Urinary bladder (tissue), 4 donors: Measurements from ENCODE around the gene ABHD16A. TPM values are rescaled to one million over a fixed set of nuclear protein-coding genes. Genes with fewer than 3 reads are reported as not detected.

Experiments
- DNase-seq: peaks from one replicate; pipeline ENCODE4 v3.0.0-alpha.2; 2015; ENCODE audit errors: extremely low spot score
- H3K27ac ChIP-seq: one replicate; pipeline ENCODE4 v1.5.1; 2013; ENCODE audit warnings: low read depth, mild to moderate bottlenecking, moderate library complexity
- H3K36me3 ChIP-seq: one replicate; pipeline ENCODE4 v1.6.1; 2013; ENCODE audit warnings: mild to moderate bottlenecking, moderate library complexity; ENCODE audit not compliant: insufficient read depth
- H3K4me1 ChIP-seq: one replicate; pipeline ENCODE4 v1.6.1; 2013; ENCODE audit warnings: mild to moderate bottlenecking, moderate library complexity; ENCODE audit not compliant: insufficient read depth
- H3K4me3 ChIP-seq: one replicate; pipeline ENCODE4 v1.5.1; 2013; ENCODE audit warnings: low read depth, low read length
- WGBS: extraction: QIAGEN DNeasy Blood & Tissue Kit; methylation state at CpG from one replicate; pipeline ENCODE4 v1.1.7; 2013; 5-methylcytosine and 5-hydroxymethylcytosine counted together
- polyA plus RNA-seq: library from polyadenylated mRNA; stranded (reverse); fragments of 200-250 nt; gene quantifications from one replicate; pipeline ENCODE4 v1.2.3, GENCODE V29; 2013
- total RNA-seq: library from RNA; depleted of rRNA; stranded (reverse); fragments of >200 nt; gene quantifications from one replicate; pipeline ENCODE4 v1.2.3, GENCODE V29; 2014
- donor health status: healthy with polysubstance abuse.
- donor health status: healthy.

Gene ABHD16A
- total and polyA plus RNA-seq, 2 donors = 42.6 to 56.4 TPM

- no peak for DNase-seq
- H3K36me3 ChIP-seq = no peaks in the 10 kb centered on the region
- 49% methylated on average over 3 of the region's 3 CpGs for WGBS
- H3K4me3 ChIP-seq = no peak overlapping the region
- no peaks in the 10 kb centered on the region for H3K4me1 ChIP-seq
- H3K27ac ChIP-seq = no peak overlapping the region
These were observed 5.6 kb downstream of the ABHD16A start for GRCh38 chr6:31697555-31697954.

- H3K4me1 ChIP-seq = no peaks in the 10 kb centered on the region
- H3K27ac ChIP-seq = no peak overlapping the region
- no peak for DNase-seq
- no peak overlapping the region for H3K4me3 ChIP-seq
- peaks cover 5% of the 10 kb centered on the region for H3K36me3 ChIP-seq
- 91% methylated on average over 6 of the region's 6 CpGs for WGBS
These were observed 9.6 kb downstream of the ABHD16A start for GRCh38 chr6:31693535-31693934.

- Histone ChIP-seq H3K36me3 (peaks cover 5% of the 10 kb centered on the region), H3K27ac (no peak overlapping the region), H3K4me1 (no peaks in the 10 kb centered on the region), H3K4me3 (no peak overlapping the region)
- DNase-seq = no peak
- WGBS = 89% methylated on average over 9 of the region's 9 CpGs
These were observed 10.2 kb downstream of the ABHD16A start for GRCh38 chr6:31692886-31693285.

- WGBS = 82% methylated on average over 4 of the region's 4 CpGs
- Histone ChIP-seq H3K4me1 (no peaks in the 10 kb centered on the region), H3K36me3 (peaks cover 5% of the 10 kb centered on the region), H3K4me3 (no peak overlapping the region), H3K27ac (no peak overlapping the region)
- DNase-seq = no peak
These were observed 10.8 kb downstream of the ABHD16A start for GRCh38 chr6:31692353-31692752.

- WGBS = 95% methylated on average over 12 of the region's 12 CpGs
- DNase-seq = no peak
- H3K27ac ChIP-seq = no peak overlapping the region
- no peaks in the 10 kb centered on the region for H3K4me1 ChIP-seq
- peaks cover 5% of the 10 kb centered on the region for H3K36me3 ChIP-seq
- no peak overlapping the region for H3K4me3 ChIP-seq
These were observed 11.5 kb downstream of the ABHD16A start for GRCh38 chr6:31691564-31692108.

- 90% methylated on average over 6 of the region's 6 CpGs for WGBS
- Histone ChIP-seq H3K36me3 (peaks cover 5% of the 10 kb centered on the region), H3K27ac (no peak overlapping the region)
These were observed 12.1 kb downstream of the ABHD16A start for GRCh38 chr6:31691078-31691463.

GRCh38 chr6:31690231-31691077 lies 12.7 kb downstream of the ABHD16A start:
- no peak for DNase-seq
- Histone ChIP-seq H3K4me3 (no peak overlapping the region), H3K36me3 (peaks cover 5% of the 10 kb centered on the region), H3K4me1 (no peaks in the 10 kb centered on the region), H3K27ac (no peak overlapping the region)
- 70% methylated on average over 10 of the region's 10 CpGs for WGBS

More at GRCh38 chr6:31691078-31691463, 12.1 kb downstream of the ABHD16A start:
- Histone ChIP-seq H3K4me3 (no peak overlapping the region), H3K4me1 (no peaks in the 10 kb centered on the region)
- DNase-seq = no peak

GRCh38 chr6:31689249-31690110 lies 13.6 kb downstream of the ABHD16A start:
- H3K36me3 ChIP-seq = peaks cover 5% of the 10 kb centered on the region
- H3K4me3 ChIP-seq = no peak overlapping the region
- no peak overlapping the region for H3K27ac ChIP-seq
- no peaks in the 10 kb centered on the region for H3K4me1 ChIP-seq
- WGBS = 78% methylated on average over 11 of the region's 11 CpGs
- DNase-seq = no peak

- H3K4me3 ChIP-seq = no peak overlapping the region
- H3K4me1 ChIP-seq = no peaks in the 10 kb centered on the region
- WGBS = 80% methylated on average over 14 of the region's 14 CpGs
- DNase-seq = no peak
- no peak overlapping the region for H3K27ac ChIP-seq
- H3K36me3 ChIP-seq = peaks cover 5% of the 10 kb centered on the region
These were observed 15.0 kb downstream of the ABHD16A start for GRCh38 chr6:31687860-31688693.

GRCh38 chr6:31687321-31687720 lies 15.8 kb downstream of the ABHD16A start:
- H3K36me3 ChIP-seq = peaks cover 5% of the 10 kb centered on the region
- no peaks in the 10 kb centered on the region for H3K4me1 ChIP-seq
- DNase-seq = no peak
- no peak overlapping the region for H3K4me3 ChIP-seq
- 87% methylated on average over 8 of the region's 8 CpGs for WGBS
- H3K27ac ChIP-seq = no peak overlapping the region

- 83% methylated on average over 5 of the region's 5 CpGs for WGBS
- Histone ChIP-seq H3K4me3 (no peak overlapping the region), H3K4me1 (no peaks in the 10 kb centered on the region), H3K36me3 (peaks cover 4% of the 10 kb centered on the region), H3K27ac (no peak overlapping the region)
- no peak for DNase-seq
These were observed 16.6 kb downstream of the ABHD16A start for GRCh38 chr6:31686483-31686882.

GRCh38 chr6:31683591-31683990 lies 19.5 kb downstream of the ABHD16A start:
- no peaks in the 10 kb centered on the region for H3K36me3 ChIP-seq
- no peaks in the 10 kb centered on the region for H3K4me1 ChIP-seq
- H3K4me3 ChIP-seq = no peak overlapping the region
- WGBS = 65% methylated on average over 13 of the region's 13 CpGs
- DNase-seq = no peak
- no peak overlapping the region for H3K27ac ChIP-seq

- no peak for DNase-seq
- H3K27ac ChIP-seq = peak overlapping the region; percentile 54
- under 1% methylated on average over 40 of the region's 40 CpGs for WGBS
- no peaks in the 10 kb centered on the region for H3K4me1 ChIP-seq
- peak overlapping the region; percentile 36 for H3K4me3 ChIP-seq
- H3K36me3 ChIP-seq = no peaks in the 10 kb centered on the region
These were observed 21.9 kb downstream of the ABHD16A start for GRCh38 chr6:31681135-31681671.
